Mammary epithelial cell (primary cell): Measurements from ENCODE around the gene CALHM3.

ENCODE experiments used
- EZH2 ChIP-seq: IDR thresholded peaks from 2 replicates; pipeline ENCODE4 v1.6.1; 2012; ENCODE audit warnings: low read length, inconsistent platforms, borderline replicate concordance
- TF ChIP-seq, protein P1 (sequence below), 2 donors: IDR thresholded peaks in 1 of 2; conservative IDR thresholded peaks in 1 of 2; 2 replicates each; pipeline ENCODE4 v1.5.1; 2011 to 2012; ENCODE audit warnings: inconsistent platforms in 2 of 2, low read length in 2 of 2, mild to moderate bottlenecking in 2 of 2, control low read depth in 1 of 2, low read depth in 1 of 2; ENCODE audit not compliant: insufficient read depth in 1 of 2; ENCODE audit errors: extremely low read depth in 1 of 2

DNA sequence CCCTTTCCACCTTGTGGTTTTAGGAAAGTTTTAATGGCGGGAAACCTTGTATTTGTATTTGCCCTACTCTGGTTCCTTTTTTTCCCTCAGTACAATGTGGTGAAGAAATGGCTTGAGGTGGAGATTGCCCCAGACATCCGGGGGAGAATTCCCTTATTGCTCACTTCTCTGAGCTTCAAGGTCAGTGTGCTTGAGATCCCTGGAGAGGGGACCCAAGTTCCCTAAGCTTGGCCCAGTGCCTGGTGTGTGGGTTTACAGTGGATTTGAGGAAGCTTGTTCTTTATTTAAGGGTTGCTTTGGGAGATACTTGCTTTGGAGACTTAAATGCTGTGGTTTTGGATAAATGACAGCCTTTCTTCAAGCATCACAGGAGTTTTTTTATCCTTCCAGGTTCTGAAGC is 45.2 kb downstream of the CALHM3 start:
- TF ChIP-seq, protein P1, sequence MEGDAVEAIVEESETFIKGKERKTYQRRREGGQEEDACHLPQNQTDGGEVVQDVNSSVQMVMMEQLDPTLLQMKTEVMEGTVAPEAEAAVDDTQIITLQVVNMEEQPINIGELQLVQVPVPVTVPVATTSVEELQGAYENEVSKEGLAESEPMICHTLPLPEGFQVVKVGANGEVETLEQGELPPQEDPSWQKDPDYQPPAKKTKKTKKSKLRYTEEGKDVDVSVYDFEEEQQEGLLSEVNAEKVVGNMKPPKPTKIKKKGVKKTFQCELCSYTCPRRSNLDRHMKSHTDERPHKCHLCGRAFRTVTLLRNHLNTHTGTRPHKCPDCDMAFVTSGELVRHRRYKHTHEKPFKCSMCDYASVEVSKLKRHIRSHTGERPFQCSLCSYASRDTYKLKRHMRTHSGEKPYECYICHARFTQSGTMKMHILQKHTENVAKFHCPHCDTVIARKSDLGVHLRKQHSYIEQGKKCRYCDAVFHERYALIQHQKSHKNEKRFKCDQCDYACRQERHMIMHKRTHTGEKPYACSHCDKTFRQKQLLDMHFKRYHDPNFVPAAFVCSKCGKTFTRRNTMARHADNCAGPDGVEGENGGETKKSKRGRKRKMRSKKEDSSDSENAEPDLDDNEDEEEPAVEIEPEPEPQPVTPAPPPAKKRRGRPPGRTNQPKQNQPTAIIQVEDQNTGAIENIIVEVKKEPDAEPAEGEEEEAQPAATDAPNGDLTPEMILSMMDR (conservative IDR thresholded peaks at IDR 0.05 in 1 of 2, IDR thresholded peaks at IDR 0.05 in 1 of 2; ENCODE audit: extremely low read depth in 1 of 2, insufficient read depth in 1 of 2, low read depth in 1 of 2, low read length in 2 of 2), result no peak
- no peak for TF ChIP-seq EZH2
